NCI-H1694 (cell line): ENCODE measurements around the gene MARCO.
"Not testable (repeated sequence)": the region's sequence is repeated elsewhere in the genome, so short reads cannot be mapped to it uniquely, and the experiment has no call there.

ENCODE experiments used
- DNase-seq: peaks from one replicate; lab custom pipeline; 2025; lab: John Stamatoyannopoulos, UW

The MARCO gene

DNA sequence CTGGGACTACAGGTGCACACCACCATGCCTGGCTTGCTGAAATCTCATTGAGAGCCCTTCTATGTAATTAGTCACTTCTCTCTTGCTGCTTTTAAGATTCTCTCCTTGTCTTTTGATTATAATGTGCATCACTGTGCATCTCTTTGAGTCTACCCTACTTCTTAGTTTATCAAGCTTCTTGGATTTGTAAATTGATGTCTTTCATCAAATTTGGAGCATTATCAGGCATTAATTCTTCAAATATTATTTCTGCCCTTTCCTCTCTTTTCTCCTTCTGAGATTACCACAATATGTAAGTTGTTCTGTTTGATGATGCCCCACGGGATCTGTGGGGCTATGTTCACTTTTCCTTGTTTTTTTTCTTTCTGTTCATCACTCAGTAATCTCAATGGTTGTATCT lies 9.0 kb upstream of the MARCO start:
- DNase-seq, result no peak

DNA sequence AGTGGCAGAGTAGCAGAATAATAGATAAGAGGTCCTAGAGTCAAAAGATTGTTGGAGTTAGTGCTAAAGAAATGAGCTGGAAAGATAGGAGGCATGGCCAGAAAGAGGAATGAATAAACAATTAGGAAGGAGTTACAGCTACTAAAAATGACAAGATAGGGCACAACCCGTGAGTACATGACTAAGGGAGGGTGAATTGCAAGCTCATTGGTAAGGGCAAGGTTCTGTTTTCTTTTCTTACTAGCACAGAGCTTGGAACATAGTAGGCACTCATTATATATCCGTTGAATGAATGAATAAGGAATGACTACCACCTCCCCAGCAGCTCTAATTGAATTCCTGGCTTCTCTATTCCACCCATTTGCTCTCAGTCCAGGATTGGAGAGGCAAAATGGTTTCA lies 5.7 kb upstream of the MARCO start:
- DNase-seq, result no peak

DNA sequence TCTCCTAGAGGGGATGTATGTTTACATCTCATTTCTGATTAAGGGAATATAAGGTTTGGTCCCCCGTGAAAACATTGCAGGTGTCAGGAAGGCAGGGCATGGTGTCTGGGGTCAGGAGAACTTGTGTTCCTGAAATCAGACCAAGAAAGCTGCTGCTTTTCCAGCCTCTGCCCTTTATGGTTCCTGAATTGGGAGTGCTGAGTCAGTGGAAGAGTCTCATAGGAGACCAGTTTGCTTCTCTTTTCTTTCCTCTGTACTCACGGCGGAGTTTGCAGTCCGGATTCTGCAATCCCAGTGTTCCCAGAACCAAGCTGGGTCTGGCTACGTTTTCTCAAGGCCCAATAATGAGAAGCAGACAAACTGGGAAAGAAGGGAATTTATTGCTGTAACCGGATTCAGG lies 5.1 kb upstream of the MARCO start:
- no peak for DNase-seq

GRCh38 chr2:118937817-118938216 lies 4.2 kb upstream of the MARCO start:
- DNase-seq, result no peak

- no peak for DNase-seq
Observed at GRCh38 chr2:118939994-118940393, 2.0 kb upstream of the MARCO start.

GRCh38 chr2:118940486-118941120 lies 1.4 kb upstream of the MARCO start:
- no peak for DNase-seq

- DNase-seq, result no peak
Observed at GRCh38 chr2:118943286-118943685, 1.3 kb downstream of the MARCO start.

DNA sequence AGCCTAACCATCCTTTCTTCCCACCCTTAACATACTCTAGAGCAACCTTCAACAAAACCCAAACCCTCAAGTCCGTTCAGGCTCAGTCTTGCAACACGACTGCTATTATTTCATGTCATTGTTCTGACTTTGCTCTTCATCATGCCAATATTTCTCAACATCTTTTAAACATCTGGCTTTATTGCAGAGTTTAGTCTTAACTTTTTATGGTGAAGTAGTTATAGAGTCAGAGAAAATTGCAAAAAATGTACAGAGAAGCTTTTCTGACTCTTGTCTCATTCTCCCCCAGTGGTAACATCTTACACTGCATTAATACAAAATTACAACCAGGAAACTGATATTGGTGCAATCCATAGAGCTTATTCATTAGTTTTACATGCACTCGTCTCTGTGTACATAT lies 3.9 kb downstream of the MARCO start:
- DNase-seq, result no peak

- DNase-seq, result not testable (repeated sequence)
Observed at GRCh38 chr2:118948266-118948665, 6.3 kb downstream of the MARCO start.

DNA sequence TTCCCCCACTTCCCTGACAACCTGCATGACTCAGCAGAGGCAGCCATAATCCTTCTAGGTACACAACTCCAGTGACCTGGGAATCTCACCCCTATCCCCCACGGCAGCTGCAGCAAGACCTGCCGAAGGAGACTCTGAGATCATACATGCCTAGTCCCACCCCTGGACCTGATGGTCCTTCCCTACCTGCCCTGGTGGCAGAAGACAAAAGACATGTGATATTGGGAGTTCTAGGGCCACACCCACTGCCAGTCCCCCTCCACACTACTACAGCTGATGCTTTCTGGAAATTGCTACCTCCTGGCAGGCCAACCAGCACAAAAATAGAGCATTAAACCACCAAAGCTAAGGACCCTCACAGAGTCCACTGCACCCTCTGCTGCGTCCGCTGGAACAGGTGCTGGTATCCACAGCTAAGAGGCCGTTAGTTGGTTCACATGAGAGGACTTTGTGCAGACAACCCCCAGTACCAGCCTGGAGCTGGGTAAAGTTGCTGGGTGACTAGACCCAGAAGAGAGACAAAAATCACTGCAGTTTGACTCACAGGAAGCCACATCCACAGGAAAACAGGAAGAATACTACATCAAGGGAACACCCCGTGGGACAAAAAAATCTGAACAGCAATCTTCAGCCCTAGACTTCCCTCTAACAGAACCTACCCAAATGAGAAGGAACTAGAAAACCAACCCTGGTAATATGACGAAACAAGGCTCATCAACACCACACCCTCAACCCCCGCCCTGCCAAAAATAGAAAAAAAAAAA lies 12.5 kb downstream of the MARCO start:
- DNase-seq, result no peak

GRCh38 chr2:118965737-118966136 lies 23.7 kb downstream of the MARCO start:
- DNase-seq, result no peak

- no peak for DNase-seq
Observed at GRCh38 chr2:118967124-118967880, 25.3 kb downstream of the MARCO start.

- no peak for DNase-seq
Observed at GRCh38 chr2:118968042-118968441, 26.0 kb downstream of the MARCO start.

- DNase-seq, result no peak
Observed at GRCh38 chr2:118968961-118969733, 27.2 kb downstream of the MARCO start.

- no peak for DNase-seq
Observed at GRCh38 chr2:118969734-118970395, 27.9 kb downstream of the MARCO start.

DNA sequence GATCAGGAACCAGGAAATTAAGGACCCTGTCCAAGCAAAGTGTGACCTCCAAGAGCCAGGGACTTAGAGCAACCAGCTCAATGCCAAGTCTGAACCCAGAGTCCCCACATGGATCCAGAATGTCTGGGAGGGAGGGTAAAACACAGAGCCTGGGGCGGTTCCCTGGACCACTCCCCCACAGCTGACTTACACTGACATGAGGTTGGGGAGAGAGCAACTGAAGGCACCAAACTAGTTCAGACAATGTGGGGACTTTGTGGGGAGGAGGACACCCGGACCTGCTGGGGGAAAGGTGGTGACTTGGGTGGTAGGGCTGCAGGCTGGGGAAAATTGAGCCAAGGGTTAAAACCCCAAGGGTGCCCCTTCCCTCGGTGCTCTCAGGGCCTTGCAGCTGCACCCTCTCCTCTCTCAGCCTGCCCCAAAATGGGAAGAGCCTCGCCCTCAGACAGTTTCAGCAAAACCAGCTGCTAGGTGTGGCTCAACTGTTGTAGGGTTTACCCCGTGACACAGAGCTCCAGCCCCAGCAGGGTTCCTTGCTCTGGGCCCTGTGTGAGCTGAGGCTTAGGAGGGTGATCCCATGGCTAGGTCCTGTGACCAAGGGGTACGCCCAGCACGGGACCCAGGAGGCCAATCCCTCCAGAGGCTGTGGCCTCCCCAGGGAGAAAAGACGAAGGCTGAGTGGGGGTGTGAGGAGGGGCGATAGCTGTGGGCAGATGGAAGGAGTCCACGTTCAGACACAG lies 28.6 kb downstream of the MARCO start:
- no peak for DNase-seq

- DNase-seq, result no peak
Observed at GRCh38 chr2:118971245-118972122, 29.5 kb downstream of the MARCO start.

DNA sequence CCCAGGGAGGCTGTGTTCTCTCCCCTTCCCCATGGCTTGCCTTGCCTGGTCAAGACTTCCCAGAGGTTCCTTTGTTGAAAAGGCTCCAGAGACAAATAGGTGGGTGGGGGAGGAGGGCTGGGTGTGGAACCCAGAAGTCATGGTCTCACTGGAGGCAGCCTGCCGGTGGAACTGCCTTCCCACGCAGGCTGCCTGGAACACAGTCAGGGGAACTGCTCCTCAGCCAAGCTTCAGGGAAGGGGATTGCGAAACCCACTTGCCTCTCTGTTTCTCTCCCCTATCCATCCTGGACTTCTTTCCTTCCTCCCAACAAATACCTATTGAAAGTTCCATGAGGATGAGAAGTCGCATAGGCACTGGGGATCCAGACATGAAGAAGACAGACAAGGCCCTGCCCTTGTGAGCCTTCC lies 31.6 kb downstream of the MARCO start:
- no peak for DNase-seq

- no peak for DNase-seq
Observed at GRCh38 chr2:118974103-118974993, 32.4 kb downstream of the MARCO start.
